Upper lobe of left lung (tissue), 4 donors: ENCODE results near the gene CA5A.

Source experiments
- CTCF ChIP-seq, 6 experiments: fragments of 450-650 bp in 4 of 6; fragments of 200-600 bp in 2 of 6; sonication (generic) in 2 of 6; IDR thresholded peaks; one replicate each; pipeline ENCODE4 v1.5.1; 2016 to 2019; ENCODE audit warnings: antibody characterized with exemption in 6 of 6
- EP300 ChIP-seq, 4 donors: sonication (generic); formaldehyde crosslinking; IDR thresholded peaks; one replicate each; pipeline ENCODE4 v1.5.1; 2017; ENCODE audit warnings: antibody characterized with exemption in 4 of 4, control low read depth in 2 of 4
- POLR2A ChIP-seq, 4 donors: fragments of 450-650 bp; IDR thresholded peaks; one replicate each; pipeline ENCODE4 v1.5.1; 2016 to 2017; ENCODE audit warnings: antibody characterized with exemption in 4 of 4, mild to moderate bottlenecking in 2 of 4
- POLR2AphosphoS5 ChIP-seq, 2 donors: sonication (generic); formaldehyde crosslinking; IDR thresholded peaks; one replicate each; pipeline ENCODE4 v1.5.1; 2017; ENCODE audit warnings: antibody characterized with exemption in 2 of 2

GRCh38 chr16:87919681-87919994 is 16.7 kb downstream of the CA5A start:
- TF ChIP-seq CTCF (IDR thresholded peaks at IDR 0.05) (no peak), POLR2A (IDR thresholded peaks at IDR 0.05) (no peak), POLR2AphosphoS5 (IDR thresholded peaks at IDR 0.05) (no peak), EP300 (IDR thresholded peaks at IDR 0.05) (no peak)
